Medulla oblongata (tissue), 1 donor: Measurements from ENCODE around the gene CEP290.
A peak's percentile ranks its signal among the peaks of the same experiment; 100 is the strongest.
"Not testable (repeated sequence)": the region's sequence is repeated elsewhere in the genome, so short reads cannot be mapped to it uniquely, and the experiment has no call there.

ENCODE experiments used
- DNase-seq: peaks from one replicate; pipeline ENCODE4 v3.0.0-alpha.2; 2015; ENCODE audit errors: extremely low spot score

The CEP290 gene

DNA sequence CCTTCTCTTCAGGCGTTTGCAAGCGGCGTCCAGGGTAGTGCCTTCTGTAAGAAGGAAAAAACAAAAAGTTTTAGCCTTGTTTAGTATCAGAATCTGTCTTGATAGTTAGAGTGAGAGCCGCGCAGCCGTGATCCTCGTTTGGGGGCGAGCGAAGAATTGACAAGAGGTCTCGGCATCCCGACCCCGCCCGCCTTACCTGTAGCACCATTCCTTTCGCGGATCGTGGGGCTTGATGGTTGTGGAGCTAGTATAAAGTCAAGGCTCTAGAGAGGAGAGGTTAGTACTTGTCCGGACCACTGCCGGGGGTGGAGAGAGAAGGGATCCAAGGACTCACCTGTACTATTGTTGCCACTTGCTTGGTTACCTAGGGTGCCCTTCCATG, 713 bp upstream of the CEP290 start:
- DNase-seq = no peak

DNA sequence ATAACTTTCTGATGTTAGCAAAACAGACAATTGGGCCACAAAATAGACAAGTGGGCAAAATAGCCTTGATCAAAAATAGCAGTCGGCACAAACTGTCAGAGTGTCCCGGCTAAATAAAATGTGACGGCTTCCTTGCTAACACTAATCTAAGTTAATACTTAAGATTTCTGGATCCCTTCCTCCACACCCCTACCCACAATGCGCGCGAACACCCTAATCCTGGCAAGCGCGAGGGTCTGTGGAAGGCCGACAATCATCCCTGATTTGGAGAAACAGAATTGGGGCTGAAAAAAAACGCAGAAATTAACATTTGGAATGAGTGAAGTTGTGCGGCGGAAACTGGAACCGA, 489 bp downstream of the CEP290 start:
- peak; percentile 11 for DNase-seq

DNA sequence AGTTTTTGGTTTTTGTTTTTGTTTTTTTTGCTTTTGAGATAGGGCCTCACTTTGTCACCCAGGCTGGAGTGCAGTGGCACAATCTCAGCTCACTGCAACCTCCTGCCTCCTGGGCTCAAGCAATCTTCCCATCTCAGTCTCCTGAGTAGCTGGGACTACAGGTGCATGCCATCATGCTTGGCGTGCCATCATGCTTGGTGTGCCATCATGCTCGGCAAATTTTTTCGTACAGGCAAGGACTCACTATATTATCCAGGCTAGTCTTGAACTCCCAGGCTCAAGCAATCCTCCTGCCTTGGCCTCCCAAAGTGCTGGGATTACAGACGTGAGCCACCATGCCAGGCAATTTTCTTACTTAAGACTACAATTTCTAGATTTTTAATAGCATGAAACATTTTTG, 2.2 kb downstream of the CEP290 start:
- DNase-seq = not testable (repeated sequence)

DNA sequence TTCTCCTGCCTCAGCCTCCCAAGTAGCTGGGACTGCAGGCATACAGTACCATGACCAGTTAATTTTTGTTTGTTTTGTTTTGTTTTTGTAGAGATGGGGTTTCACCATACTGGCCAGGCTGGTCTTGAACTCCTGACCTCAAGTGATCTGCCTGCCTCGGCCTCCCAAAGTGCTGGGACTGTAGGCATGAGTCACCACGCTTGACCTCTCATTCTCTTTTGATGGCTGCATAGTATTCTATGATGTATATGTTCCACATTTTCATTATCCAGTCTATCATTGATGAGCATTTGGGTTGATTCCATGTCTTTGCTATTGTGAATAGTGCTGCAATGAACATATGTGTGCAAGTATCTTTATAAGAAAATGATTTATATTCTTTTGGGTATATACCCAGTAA, 8.7 kb downstream of the CEP290 start:
- not testable (repeated sequence) for DNase-seq

DNA sequence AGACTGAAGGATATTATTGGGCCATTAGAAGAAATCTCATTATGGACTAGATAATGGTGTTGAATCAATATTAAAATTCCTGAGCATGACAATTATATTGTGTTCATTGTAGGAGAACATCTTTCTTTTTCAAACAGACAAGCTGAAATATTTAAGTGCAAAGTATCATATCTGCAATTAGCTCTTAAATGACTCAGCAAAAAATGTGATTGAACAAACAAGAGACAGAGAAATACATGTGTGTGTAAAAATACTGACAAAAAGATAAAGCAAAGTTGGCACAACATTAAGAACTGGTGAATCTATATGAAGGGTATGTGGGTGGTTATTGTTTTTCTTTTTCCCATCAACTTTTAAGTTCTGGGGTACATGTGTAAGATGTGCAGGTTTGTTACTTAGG, 9.5 kb downstream of the CEP290 start:
- DNase-seq = no peak

DNA sequence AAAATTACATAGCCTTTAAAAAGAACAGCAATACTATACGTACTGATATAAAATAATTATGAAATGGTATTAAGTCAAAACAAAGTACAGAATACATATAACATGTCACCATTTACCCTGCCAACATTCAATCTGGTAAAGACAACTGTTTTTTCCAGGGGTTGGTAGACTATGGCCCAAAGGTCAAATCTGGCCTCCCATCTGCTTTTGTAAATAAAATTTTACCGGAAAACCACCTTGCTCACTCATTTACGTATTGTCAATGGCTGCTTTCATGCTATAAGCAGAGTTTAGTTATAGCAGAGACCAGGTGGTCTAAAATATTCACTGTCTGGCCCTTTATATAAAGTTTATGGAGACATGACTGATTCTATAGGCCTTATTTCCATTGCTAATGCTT, 14.0 kb downstream of the CEP290 start:
- DNase-seq = no peak

DNA sequence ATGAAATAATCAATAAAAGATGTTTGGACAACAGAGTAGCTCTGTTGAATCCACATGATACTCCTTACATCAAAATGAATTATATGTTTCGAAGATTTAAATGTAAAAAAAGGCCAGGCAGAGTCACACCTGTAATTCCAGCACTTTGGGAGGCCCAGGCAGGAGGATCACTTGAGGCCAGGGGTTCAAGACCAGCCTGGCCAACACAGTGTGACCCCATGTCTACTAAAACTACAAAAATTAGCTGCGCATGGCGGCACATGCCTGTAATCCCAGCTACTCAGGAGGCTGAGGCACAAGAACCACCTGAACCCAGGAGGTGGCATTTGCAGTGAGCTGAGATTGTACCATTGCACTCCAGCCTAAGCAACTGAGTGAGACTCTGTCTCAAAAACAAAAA, 14.8 kb downstream of the CEP290 start:
- no peak for DNase-seq

DNA sequence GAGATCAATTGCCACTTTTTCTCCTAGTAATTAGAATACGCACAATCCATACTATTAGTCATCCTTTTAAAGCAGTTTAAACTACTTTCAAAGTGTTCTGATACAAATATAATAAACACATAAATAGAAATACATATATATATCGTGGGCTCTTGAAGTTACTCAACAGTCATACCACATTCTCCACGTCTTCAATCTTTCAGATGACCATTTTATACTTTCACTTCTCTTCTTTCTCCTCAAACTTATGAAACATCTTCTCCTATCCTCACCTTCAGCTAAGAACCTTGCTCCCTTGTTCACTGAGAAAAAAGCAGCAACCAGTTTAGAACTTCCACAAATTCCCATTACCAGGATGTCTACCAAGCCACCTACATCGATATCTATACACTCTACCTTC, 19.2 kb downstream of the CEP290 start:
- no peak for DNase-seq

DNA sequence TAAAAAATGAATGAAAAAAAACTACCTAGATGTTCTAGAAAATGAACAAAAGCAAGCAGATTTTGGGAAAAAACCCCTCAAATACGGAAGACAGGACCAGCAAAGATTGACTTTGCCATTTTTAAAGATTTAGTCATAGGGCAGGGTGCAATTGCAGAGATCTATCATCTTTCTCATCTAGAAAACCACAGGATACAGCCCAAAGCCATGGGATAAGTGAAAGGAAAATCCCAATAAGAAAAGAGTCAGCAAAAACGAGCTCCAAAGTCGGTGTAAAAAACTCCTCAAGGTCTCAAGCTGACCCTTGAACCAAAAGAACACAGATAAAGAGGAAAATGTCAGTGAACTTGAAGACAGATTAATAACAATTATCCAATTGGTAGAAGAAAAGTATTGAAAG, 28.0 kb downstream of the CEP290 start:
- no peak for DNase-seq

DNA sequence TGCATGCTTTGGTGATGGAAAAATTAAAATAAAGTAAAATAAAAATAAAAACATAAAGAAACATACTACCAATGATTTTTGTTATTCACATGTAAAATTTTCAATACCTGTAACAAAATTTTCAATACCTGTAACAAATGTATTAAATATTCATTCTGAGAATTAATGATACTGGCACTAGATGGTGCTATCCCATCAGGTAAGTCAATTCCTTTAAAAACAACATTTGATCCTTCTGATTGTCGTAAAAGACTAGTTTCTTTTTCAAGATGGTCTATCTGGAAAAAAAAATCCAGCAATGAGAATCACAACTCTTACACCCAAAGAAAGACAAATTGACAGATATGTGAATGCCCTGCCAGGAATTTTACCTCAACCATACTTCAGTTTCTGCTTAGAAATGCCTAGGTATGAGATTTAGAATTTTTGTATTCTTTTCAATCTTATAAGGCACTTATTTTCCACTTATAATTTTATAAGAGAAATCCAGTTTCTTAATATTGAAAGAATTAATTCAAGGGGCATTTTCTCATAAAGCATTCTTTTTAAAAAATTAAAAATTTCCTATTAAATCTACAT, 30.7 kb downstream of the CEP290 start:
- DNase-seq = peak; percentile 20

DNA sequence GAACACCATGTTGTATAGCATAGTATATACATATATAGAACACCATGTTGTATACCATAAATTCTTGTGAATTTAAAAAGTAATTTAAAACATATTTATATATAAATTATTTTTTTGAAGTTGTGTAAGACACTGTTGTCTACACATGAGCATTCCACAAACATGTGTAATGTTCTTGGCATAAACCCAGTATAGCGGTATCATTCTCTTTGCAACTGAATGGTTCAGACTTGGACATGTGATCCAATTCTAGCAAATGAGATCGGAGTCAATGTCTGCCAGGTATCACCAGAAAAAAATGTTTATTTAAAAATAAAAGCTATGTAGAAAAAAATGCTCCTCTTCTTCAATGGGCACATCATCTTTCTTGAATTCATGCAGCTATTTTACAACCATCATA, 33.9 kb downstream of the CEP290 start:
- no peak for DNase-seq

DNA sequence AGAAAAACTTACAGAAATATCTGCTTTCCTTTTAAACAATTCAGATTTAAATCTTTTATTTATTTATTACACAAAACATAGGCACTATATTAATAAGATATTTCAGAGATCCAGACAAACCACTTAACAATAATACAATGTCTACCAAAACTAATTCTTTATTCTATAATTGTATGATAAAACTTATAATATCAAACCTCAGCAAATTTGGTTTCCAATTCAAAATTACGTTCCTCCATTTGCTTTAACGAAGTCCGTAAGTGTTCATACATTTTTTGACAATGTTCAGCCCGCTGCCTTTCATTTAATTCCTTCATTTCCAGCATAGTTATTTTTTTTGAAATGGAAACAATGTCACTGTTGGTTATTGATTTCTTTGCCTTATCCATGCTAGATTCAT, 48.3 kb downstream of the CEP290 start:
- no peak for DNase-seq

DNA sequence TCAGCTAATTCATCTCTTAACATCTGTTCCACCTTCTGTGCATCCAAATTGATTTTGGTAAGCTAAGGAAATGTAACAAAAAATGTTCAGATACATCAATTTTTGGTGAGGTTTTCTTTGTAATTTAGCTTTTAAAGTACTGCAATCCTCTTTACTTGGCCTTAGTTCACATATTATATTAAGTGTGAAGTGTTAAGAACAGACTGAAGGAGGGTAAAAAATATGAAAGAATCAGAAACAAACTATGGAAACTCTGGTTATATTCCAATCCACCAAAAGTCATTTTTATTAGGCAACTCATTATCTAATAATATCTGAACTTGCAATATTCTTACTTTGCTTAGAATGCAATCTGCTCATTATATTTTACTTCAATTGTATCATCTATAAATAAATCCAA, 49.1 kb downstream of the CEP290 start:
- DNase-seq = no peak

DNA sequence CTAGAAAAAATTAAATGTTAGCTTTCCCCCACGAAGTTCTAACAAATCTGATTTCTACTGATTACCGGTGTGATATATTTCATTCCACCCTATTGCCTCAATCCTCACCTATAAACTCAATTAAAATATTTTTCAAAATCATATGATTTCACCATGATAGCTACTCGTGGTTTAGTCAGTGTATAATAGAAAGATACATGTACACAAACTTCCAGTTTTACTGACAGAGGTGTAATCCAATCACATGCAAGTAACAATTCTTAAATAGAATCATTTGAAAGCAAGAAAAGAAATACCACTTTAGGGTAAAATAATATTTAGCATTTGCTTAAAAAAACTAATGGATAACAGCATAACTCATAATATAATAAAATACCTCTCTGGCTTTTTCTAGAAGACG, 57.7 kb downstream of the CEP290 start:
- DNase-seq = no peak

DNA sequence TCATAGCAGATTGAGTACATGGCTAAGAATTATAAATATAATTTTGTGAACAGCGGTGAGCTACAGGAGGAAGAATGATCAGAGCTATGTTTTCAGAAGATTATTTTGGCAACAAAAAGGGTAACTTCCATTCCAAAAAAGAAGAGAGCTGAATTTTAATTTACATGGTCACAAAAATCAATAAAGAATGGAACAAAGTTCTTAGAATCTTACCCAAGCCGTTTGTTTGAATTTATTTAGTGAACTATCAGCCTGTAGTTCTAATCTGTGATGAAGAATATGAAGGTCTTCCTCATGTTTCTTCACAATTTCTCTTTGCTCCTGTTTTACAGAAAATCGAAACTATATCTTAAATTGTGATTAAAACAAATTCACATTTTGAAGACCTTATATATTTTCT, 58.3 kb downstream of the CEP290 start:
- no peak for DNase-seq

DNA sequence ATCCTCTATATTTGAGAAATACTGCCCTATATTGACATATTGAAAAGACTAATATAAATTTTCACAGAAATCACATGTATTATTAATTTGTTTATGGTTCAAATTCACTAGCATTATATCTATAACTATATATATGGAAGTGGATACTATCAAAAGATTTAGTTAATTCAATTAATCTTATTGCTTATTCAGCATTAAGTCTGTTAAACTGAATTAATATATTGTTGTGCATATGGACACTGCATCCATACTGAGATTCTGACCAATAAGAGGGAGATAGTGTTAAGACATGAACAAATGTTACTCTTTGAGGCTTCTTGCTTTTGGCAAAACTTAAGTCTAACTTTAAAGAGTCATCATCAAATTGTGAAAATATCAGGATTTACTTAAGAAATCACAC, 60.6 kb downstream of the CEP290 start:
- DNase-seq = no peak

DNA sequence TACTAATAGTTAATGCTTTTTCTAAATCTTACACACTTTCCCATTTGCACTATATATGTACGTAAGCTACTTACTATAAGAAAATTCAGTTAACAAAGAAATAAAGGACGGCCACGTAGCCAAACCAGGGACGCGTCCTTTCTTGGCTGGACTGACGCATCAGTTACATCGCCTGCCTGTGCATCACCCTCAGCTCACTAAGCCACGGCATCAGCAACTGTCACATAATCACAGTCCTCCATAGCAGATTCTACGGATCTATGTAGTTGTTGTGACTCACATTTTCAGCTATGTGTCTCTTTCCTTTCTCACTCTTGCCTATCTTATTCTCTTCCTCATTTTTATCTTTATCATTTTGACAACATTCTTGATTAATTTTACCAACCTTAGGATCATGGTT, 74.6 kb downstream of the CEP290 start:
- no peak for DNase-seq

DNA sequence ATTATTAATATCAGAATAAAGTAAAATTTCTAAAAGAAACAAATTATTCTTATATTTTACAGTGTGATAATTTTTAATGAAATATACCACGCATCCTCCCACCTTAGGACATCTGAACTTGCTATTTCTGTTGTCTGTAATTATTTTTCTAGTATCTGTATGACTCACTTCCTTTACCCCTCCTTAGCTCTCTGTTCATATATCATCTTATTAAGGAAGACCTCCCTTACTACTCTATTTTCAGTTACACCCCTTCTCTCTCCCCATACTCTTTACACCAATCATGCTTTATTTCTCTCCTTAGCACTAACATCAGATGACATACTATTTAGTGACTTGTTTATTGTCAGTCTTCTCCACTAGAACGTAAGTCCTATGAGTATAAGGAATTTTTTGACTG, 78.5 kb downstream of the CEP290 start:
- no peak for DNase-seq

DNA sequence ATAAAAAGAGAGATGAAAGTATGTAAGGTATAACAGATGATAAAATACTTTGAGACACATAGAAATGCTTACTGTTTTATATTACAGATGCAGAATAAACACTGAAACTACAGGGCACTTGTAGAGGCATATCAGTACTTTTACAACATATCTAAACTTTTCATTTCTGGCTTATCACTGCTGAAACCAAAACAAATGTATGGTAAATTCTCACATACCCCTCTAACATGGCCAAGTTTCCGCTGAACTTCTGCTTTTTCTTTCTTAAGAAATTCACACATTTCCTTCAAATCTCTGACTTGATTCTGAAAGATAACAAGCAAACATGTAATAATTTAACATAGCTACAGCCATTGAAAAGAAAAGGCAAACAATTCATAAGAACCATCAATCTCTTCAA, 79.4 kb downstream of the CEP290 start:
- DNase-seq = no peak

DNA sequence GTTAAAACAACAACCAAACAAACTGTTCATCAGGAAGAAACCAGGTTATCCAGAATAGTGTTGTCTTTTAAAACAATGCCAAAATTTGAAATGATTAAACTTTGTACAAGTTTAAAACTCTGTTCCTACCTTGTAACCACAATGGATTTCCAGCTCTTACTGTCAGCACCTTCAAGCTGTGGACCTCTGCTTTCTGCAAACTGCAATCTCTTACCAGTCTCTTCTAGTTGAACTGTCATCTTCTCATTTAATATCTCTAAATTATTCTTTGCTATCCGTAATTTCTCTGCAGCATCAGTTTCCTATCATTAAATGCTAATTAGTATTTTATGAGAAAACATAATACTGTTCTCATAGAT, 83.2 kb downstream of the CEP290 start:
- no peak for DNase-seq

DNA sequence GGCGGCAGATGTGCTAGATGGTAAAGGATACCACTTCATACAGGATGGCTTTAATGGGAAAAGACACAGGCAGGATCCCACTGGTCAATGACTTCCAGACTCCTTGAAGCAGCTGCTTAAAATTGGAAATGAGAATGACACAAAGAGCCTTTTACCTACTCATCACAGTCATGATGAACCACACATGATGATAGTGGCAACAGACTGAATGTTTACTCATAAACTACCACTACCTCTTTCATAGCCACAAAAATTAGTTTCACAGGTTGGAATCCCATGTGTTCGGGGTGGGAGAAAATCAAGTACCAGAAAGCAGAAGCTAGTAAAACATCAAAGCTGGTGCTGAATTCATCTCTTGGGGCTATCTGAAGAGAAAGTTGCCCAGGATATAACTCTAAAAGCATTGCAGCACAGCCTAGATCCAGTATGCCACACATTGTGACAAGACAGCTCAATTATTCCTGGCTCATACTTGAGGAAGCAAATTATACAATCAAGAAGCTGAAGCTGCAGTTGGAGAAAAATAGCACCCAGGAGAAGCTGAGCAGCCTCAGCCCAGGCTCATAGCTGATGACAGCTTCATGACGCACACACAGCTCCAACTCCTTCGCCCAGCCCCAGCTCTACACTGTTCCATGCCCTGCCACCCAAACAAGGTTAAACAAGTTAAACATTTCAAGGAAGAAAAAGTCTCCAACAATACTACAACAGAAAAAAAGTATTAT, 83.7 kb downstream of the CEP290 start:
- DNase-seq = no peak

DNA sequence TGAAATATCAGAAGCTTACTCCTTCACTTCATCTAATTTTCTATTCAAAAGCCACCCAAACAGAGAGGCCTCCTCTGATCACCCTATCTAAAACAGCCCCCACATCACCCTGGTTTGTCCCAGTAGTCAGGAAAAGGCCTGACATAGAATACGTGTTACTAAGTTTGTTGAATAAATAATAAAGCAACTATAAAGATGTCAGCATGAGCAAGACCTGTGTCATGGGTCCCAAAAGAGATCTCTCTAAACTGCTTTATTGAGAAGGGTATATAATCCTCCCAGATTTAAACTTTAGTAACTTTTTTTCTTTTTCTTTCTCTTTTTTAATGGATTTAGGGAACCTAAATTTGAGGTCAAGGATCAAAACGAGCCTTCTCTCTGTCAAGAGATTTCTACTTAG, 85.3 kb downstream of the CEP290 start:
- DNase-seq = no peak

DNA sequence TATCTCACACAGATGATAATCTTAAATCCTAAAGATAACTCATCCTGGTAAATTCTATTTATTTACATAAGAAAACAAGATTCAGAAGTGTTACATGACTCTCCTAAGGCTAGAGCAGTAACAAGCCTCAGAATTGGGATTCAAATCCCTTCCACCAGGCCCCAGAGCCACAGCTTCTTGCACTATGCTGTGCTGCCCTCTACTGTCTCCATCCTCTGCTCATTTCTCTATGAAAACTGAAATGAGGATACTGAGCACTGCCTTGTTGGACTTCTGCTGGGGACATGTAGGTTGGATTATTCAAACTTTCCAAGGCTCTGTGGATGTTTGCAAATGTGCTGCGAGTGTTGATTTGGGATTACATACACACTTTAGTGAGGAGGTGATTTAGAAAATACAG, 89.2 kb downstream of the CEP290 start:
- peak; percentile 60 for DNase-seq

DNA sequence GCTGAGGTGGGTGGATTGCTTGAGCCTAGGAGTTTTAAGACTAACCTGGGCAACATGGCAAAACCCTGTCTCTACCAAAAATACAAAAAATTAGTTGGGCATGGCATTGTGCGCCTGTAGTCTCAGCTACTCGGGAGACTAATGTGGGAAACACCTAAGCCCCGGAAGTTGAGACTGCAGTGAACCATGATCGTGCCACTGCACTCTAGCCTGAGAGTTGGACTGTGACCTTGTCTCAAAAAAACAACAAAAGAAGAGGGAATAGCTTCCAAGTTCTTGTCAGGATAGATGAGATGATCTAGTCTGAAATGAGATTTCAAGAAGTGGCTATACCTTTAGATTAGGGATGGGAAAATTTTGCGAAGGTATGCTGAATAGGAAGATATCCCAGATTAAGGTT, 97.9 kb downstream of the CEP290 start:
- no peak for DNase-seq
